Measurements from ENCODE around the gene SLC9A3.
"Not testable (repeated sequence)": the region's sequence is repeated elsewhere in the genome, so short reads cannot be mapped to it uniquely, and the experiment has no call there.

SLC9A3 gene

DNA sequence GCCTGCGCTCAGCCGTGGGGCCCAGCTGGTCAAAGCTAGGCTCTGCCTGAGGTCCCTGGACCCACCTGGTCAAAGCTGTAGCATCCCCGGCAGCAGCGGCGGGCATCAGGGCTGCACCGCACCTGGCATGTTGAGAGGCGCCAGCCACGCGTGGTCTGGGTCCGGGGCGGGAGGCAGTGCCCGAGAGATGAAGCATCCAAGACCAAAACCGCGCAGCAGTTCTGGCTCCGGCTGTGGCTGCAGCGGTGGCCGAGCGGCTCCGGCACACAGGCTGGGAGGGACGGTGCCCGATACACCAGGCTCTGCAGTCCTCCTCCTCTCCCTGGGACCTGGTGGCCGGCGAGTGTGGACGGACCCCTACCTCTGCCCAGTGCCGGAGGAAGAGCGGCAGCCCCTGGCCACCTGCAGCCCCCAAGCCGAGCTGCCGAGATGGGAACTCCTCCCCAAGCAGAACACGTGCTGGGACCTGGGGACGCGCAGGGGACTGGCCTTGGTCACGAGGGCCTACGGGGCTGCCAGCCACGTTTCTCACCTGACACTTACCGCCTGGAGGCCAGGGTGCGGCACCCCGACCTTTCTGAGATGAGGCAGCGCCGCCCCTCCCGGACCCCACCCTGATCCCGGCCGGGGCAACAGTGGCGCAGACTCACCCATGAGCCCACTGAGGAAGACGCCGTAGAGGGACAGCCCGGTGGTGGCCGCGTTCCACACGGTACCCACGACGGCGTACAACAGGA lies 33.0 kb downstream of the SLC9A3 start:
- DNase-seq (ENCODE audit: low read depth in 1 of 2, low spot score in 1 of 2): no peak

DNA sequence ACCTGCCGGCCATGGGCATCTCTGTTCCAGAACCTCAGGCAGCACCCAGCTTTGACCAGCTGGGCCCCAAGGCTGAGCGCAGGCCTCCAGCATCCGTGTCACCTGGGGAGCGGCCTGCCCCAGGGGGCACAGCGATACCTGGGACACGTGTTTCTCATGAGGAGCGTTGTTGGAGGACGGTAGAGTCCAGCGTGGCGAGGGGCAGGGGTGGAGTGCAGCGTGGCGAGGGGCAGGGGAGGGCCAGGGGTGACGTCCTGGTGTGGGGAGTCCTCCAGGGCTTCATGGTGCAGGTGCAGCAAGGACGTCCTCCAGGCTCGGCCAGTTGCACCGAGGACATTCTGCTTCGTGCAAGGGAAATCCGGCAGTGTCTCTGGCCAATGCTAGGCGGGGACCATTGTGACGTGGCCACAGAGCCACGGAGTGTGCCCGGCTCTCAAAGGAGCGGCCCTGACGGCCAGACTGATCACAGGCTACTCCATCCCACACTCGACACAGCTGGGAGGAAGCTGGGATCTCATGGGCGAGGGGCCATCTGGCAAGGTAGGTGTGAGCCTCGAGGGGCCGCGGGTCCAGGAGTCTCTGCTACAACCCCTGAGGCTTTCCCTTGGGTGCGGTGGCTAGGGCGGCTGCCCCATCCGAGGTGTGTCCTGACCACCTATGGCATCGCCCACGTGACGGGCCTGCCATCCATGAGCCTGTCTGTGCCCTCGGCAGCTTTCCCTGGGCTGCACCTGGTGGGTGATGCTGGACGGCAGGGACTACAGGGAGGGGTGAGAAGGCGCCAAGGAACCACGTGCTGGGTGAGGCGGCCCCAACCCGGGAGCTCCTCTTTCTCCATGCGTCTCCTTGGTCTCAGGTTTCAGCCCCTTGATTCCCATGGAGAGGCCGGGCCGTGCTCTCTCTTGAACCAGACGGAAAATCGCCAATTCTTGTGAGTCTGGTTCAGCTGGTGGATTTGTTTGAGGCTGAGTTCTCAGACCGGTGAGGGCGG lies 33.8 kb downstream of the SLC9A3 start:
- no peak for DNase-seq (ENCODE audit: low read depth in 1 of 2, low spot score in 1 of 2)

- DNase-seq (ENCODE audit: low read depth in 1 of 2, low spot score in 1 of 2): no peak
Observed at GRCh38 chr5:489689-490080, 34.6 kb downstream of the SLC9A3 start.

DNA sequence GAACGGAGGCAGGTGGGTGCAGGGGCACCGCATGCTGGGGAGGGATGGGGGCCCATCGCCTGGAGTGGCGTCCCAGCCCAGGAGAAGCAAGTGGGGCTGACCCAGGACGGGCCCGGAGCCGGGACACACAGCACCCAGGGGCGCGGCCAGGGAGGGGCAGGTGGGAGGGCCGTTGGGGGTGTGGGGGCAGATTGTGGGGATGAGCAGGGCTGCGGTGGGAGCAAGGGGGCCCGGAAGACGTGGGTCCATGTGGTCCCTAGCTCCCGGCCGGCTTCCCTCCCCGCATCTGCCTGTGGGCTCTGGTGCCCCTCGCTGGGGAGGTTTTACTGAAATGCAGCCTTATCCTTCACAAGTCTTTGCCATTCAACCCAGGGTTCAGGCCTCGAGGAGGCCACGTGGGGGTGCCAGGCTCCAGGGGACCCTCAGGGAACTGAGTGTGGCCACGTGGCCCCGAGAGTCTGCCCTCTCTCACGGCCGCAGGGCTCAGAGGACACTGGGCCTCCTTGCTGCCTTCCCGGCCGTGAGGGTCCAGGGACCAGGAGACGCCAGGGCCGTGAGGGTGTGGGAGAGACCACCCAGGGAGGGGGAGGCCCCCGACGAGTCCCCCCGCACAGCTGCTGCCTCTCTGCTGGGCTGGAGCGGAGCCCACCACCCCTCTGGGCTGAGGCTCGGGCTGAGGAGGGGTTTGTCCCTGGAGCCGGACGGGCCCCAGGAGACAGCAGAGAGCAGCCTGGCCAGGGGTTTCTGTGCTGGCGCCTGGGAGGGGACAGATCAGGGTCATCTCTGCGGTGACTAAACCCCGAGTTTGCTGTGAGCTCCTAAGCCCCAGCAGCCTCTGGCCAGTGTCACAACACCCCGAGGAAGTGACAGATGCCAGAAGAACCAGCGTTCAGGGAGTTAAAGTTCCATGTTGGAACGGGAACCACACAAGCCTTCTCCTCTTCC lies 35.2 kb downstream of the SLC9A3 start:
- no peak for DNase-seq (ENCODE audit: low read depth in 1 of 2, low spot score in 1 of 2)

DNA sequence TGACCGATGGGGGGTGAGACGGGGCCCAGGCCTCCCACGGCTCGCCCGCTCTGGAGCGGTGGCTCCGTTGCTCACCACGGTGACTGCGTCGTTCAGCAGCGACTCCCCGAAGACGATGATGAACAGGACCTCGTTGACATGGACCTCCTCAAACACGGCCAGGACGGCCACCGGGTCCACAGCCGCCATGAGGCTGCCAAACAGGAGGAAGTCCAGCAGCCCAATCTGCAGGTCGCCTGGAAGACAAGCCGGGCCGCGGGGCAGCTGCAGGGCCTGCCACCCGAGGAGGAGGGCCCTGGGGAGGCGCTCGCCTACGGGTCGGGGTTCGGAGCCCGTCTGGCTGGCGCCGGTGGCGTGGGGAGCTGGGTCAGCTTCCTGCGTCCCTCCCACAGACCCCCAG lies 36.0 kb downstream of the SLC9A3 start:
- DNase-seq (ENCODE audit: low read depth in 1 of 2, low spot score in 1 of 2): no peak

- not testable (repeated sequence) for DNase-seq (ENCODE audit: low read depth in 1 of 2, low spot score in 1 of 2)
Observed at GRCh38 chr5:486597-486996, 37.7 kb downstream of the SLC9A3 start.

- no peak for DNase-seq (ENCODE audit: low read depth in 1 of 2, low spot score in 1 of 2)
Observed at GRCh38 chr5:485946-486491, 38.2 kb downstream of the SLC9A3 start.

DNA sequence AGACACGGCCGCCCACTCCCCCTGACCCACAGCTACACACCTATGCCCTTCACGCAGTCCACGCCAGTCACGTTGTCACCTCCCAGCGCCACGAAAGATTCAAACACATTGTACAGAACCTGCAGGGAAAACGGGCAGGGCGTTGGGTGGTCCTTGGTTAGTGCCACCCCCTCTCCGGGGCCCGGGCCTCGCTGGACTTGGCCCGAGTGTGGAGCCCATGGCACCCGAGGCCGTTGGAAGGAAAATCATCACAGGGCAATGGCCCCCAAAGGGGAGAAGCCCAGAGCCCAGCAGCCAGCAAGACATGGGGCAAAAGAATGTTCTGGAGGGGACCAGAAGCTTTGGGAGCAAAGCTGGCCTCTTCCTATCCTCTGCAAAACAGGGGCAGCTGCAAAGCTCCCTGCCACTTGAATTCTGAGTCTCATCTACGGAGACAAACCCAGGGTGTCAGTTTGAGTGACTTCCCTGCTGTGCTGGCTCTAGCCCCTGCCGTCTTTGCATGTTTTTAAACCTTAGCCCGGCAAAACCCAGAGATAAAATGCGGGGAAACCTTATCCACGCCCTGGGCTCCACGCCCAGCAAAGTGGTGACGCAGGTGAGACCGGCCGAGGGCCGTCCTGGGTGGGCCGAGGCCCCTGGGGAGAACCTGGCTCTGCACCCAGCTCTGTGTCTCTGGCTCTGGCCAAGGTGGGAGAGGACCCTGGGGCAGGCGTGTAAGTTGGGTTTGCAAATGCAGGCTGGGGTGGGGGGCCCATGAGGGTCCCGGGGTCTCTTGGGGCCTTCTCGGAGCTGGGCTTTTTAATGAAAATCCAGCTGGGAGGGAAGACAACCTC lies 38.9 kb downstream of the SLC9A3 start:
- DNase-seq (ENCODE audit: low read depth in 1 of 2, low spot score in 1 of 2): no peak

DNA sequence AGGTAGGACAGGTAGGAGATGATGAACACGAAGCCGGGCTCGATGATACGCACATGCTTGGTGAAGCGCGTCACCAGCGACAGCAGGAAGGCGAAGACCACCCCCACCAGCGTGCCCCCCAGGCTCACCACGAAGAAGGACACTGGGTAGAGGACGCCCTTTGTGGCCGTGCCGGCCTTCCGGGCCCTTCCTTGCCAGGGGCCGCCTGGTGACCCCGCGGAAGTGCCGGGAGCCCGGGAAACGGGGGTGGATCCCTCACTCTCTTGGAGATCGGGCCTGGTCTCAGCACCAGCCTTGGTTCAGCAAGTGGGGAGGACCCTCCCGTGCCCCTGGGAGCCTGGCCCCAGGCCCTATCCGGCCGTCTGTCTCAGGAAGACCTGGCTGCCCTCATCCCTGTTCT lies 39.7 kb downstream of the SLC9A3 start:
- DNase-seq (ENCODE audit: low read depth in 1 of 2, low spot score in 1 of 2): no peak

DNA sequence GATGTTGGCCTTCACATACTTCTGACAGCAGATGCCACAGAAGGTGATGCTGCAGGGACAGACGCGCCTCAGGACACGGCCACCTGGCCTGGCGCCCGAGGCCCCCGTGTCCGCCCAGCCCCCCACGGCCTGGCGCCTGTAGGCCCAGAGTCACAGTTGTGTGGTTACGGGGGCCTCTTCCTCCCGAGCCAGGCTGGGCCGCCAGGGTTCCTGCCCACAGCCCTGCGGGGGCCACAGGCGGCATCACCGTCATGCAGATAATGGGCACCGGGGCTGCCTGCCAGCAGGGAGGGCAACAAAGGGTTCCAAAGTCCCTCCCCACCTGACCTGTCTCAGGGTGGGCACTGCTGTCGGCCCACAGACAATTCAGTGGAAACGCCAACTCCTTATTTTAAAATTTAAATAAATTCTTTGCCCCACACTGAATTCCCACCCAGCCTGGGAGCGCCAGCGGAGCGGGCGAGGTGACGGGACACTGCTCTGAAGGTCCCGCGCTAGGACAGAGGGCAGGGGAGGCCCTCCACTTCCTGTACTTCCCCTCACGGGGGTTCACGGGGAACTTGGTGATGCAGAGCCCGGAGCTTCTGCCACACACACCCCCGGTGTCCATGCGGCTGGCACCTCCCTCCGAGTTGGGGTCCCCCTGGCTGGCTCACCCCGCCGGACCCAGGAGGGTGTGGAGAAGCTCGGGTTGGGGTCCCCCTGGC lies 40.7 kb downstream of the SLC9A3 start:
- no peak for DNase-seq (ENCODE audit: low read depth in 1 of 2, low spot score in 1 of 2)

DNA sequence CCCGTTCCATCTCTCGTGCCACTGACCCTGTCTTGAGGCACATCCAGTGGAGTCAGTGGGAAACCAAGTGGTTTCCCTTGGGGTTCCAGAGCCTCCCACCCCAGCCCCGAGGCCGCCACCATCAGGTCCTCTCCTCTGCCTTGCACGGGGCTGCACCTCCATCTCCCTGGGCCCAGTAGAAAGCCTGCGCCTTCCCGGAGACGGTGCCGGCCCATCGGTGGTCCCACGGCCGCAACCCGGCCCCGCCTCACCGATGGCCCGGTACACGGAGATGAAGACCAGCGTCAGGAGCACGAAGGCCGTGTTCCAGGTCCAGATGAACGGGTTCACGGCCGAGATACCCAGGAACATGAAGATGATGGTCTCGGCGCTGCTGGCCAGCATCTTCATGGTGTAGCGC lies 41.2 kb downstream of the SLC9A3 start:
- DNase-seq (ENCODE audit: low read depth in 1 of 2, low spot score in 1 of 2): no peak

DNA sequence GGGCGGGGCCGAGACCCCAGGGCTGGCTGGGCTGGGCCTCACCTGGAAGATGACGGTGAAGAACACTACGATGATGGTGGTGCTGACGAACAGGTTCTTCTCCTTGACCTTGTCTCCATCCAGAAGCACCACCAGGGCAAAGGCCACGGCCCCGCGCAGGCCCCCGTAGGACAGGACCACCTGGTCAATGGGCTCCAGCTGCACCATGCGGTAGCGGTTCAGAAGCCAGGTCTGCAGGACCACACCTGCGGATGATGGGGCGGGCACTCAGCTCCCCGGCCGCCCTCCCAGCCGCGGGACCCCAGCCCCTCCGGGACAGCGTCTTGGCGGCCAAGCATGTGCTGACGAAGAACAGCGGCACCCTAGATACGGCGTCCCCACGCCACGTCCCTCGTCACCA lies 41.7 kb downstream of the SLC9A3 start:
- no peak for DNase-seq (ENCODE audit: low read depth in 1 of 2, low spot score in 1 of 2)

GRCh38 chr5:482021-482420 lies 42.2 kb downstream of the SLC9A3 start:
- DNase-seq (ENCODE audit: low read depth in 1 of 2, low spot score in 1 of 2): no peak

GRCh38 chr5:481347-481746 lies 42.9 kb downstream of the SLC9A3 start:
- DNase-seq (ENCODE audit: low read depth in 1 of 2, low spot score in 1 of 2): no peak

DNA sequence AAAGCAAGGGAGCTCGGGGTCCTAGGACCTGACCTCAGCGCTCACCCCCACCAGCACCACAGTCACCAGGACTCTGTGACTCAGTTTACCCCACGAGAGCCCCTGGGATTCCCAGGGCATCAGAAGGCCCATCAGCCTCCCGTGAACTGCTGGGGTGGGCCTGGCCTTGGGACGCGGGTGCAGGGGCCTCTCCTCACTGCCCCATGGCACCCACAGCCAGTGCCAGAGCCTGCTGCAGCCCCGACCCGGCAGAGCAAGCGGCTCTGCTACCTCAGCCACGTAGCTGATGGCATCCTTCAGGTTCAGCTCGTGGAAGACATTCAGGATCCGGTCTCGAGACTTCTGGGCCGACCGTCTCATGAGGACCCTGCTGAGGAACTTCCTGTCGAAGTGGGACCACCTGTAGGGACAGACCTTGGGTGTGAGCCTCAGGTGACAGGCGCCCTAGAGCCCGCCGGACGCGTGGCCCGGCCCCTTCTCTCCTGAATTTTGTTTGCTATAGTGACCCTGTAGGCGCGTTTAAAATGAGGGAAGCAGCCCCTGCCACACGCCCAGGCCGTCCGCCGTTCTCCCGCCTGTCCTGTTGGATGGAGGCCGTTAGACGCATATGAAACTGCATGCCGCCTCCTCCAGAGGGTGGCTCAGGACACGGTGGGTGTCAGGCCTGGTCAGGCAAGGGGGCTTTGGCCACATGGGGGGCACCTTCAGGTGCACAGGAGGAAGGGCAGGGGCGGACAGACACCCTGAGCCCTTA lies 44.5 kb downstream of the SLC9A3 start:
- no peak for DNase-seq (ENCODE audit: low read depth in 1 of 2, low spot score in 1 of 2)

- no peak for DNase-seq (ENCODE audit: low read depth in 1 of 2, low spot score in 1 of 2)
Observed at GRCh38 chr5:478982-479535, 45.2 kb downstream of the SLC9A3 start.

DNA sequence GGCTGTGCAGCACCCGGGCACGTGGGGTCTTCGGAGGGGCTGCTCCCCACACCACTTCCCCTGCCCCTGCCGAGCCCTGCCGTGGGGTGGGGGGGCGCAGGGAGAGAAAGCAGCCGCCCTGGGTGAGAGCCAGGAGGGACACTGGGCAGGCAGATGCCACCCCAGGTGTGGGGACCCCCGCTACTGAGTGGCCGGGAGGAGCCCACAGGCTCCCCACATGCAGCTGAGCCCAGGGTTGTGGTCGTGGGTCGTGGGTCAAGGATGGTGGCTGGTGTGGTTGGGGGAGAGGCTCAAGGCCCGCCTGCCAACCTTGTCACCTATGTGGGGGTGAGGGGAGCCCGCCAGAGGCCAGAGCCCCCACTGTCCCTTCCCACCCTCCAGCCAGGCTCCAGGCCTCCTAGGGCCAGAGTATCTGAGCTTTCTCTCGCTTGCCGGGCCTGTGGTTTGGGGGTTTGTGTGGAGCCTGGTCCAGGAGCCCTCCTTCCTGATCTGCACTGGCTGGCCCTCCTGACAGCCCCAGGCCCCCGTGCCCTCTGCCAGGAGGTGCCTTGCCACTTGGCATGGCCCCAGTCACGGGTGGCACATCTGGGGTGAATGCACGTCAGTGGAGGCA lies 45.8 kb downstream of the SLC9A3 start:
- no peak for DNase-seq (ENCODE audit: low read depth in 1 of 2, low spot score in 1 of 2)

GRCh38 chr5:477871-478270 lies 46.4 kb downstream of the SLC9A3 start:
- DNase-seq (ENCODE audit: low read depth in 1 of 2, low spot score in 1 of 2): no peak

Measured in activated CD4-positive, alpha-beta T cell treated with anti-CD3 and anti-CD28 coated beads, Interleukin-2, amount 50 U/mL, for 24 hours (primary cell).